Omental fat pad (tissue), 4 donors: ENCODE measurements around the gene TRMT5. TPM values are rescaled to one million over a fixed set of nuclear protein-coding genes. Genes with fewer than 3 reads are reported as not detected.

Experiments
- ATAC-seq: fragments of 150-250 bp; one replicate; pipeline ENCODE4 v1.9.1; 2016; ENCODE audit warnings: mild to moderate bottlenecking, moderate library complexity; ENCODE audit not compliant: low FRiP score
- DNase-seq: peaks from one replicate; pipeline ENCODE4 v3.0.0-alpha.2; 2019; ENCODE audit warnings: low spot score
- CTCF ChIP-seq, 3 donors: fragments of 450-650 bp; IDR thresholded peaks; one replicate each; pipeline ENCODE4 v1.5.1; 2016 to 2017; ENCODE audit warnings: antibody characterized with exemption in 3 of 3, mild to moderate bottlenecking in 3 of 3, moderate library complexity in 2 of 3
- total RNA-seq, 4 donors: library from RNA; depleted of rRNA; stranded (reverse); fragments of >200 nt; gene quantifications; one replicate each; pipeline ENCODE4 v1.1.0, GENCODE V29; 2016

TRMT5 gene
- total RNA-seq, 4 donors from 2014 or later = 5.6 to 21.1 (median 13.3) TPM

GRCh38 chr14:60974090-60974651 lies 6.7 kb downstream of the TRMT5 start:
- DNase-seq (no peak), ATAC-seq (no peak)
- TF ChIP-seq CTCF (IDR thresholded peaks at IDR 0.05) = no peak

GRCh38 chr14:60973070-60973469 lies 7.8 kb downstream of the TRMT5 start:
- ATAC-seq = no peak

GRCh38 chr14:60972295-60972694 lies 8.6 kb downstream of the TRMT5 start:
- TF ChIP-seq CTCF (IDR thresholded peaks at IDR 0.05) = no peak
- ATAC-seq = no peak
- no peak for DNase-seq

More at GRCh38 chr14:60973070-60973469, 7.8 kb downstream of the TRMT5 start:
- TF ChIP-seq CTCF (IDR thresholded peaks at IDR 0.05) = no peak
- DNase-seq = no peak

- DNase-seq = no peak
- ATAC-seq = no peak
- no peak for TF ChIP-seq CTCF (IDR thresholded peaks at IDR 0.05)
Measured at GRCh38 chr14:60971271-60971670, 9.6 kb downstream of the TRMT5 start.

- ATAC-seq (no peak), DNase-seq (no peak)
- no peak for TF ChIP-seq CTCF (IDR thresholded peaks at IDR 0.05)
Measured at GRCh38 chr14:60970146-60970545, 10.7 kb downstream of the TRMT5 start.

- ATAC-seq = no peak
Measured at GRCh38 chr14:60968671-60969070, 12.2 kb downstream of the TRMT5 start.

More at GRCh38 chr14:60968671-60969070, 12.2 kb downstream of the TRMT5 start:
- no peak for TF ChIP-seq CTCF (IDR thresholded peaks at IDR 0.05)
- DNase-seq = no peak
